D341Med (cell line): ENCODE results near the gene KLHL5.
"Not testable (repeated sequence)": the region's sequence is repeated elsewhere in the genome, so short reads cannot be mapped to it uniquely, and the experiment has no call there.

Experiments
- DNase-seq: peaks from one replicate; pipeline ENCODE4 v3.0.0; 2012; ENCODE audit warnings: low spot score

The KLHL5 gene

GRCh38 chr4:39103291-39103690 lies 41.3 kb downstream of the KLHL5 start:
- DNase-seq: no peak

GRCh38 chr4:39104255-39104654 lies 42.2 kb downstream of the KLHL5 start:
- DNase-seq: no peak

- DNase-seq: no peak
These were observed 44.0 kb downstream of the KLHL5 start for GRCh38 chr4:39106011-39106410.

GRCh38 chr4:39114436-39114835 lies 52.4 kb downstream of the KLHL5 start:
- DNase-seq: no peak

- DNase-seq: no peak
These were observed 56.1 kb downstream of the KLHL5 start for GRCh38 chr4:39118034-39118658.

- DNase-seq: no peak
These were observed 58.4 kb downstream of the KLHL5 start for GRCh38 chr4:39120418-39120817.

- no peak for DNase-seq
These were observed 63.0 kb downstream of the KLHL5 start for GRCh38 chr4:39124885-39125599.

- no peak for DNase-seq
These were observed 63.6 kb downstream of the KLHL5 start for GRCh38 chr4:39125600-39125985.

GRCh38 chr4:39126256-39127095 lies 64.4 kb downstream of the KLHL5 start:
- no peak for DNase-seq

- no peak for DNase-seq
These were observed 71.6 kb downstream of the KLHL5 start for GRCh38 chr4:39133623-39134022.

- DNase-seq: no peak
These were observed 72.8 kb downstream of the KLHL5 start for GRCh38 chr4:39134683-39135306.

- DNase-seq: not testable (repeated sequence)
These were observed 76.2 kb downstream of the KLHL5 start for GRCh38 chr4:39138227-39138626.

GRCh38 chr4:39146211-39146610 lies 84.2 kb downstream of the KLHL5 start:
- DNase-seq: no peak

GRCh38 chr4:39154009-39154408 lies 92.0 kb downstream of the KLHL5 start:
- no peak for DNase-seq

- DNase-seq: no peak
These were observed 95.5 kb downstream of the KLHL5 start for GRCh38 chr4:39157520-39157919.

- DNase-seq: no peak
These were observed 104.1 kb downstream of the KLHL5 start for GRCh38 chr4:39166177-39166576.

GRCh38 chr4:39166669-39167068 lies 104.6 kb downstream of the KLHL5 start:
- no peak for DNase-seq

GRCh38 chr4:39169426-39169825 lies 107.4 kb downstream of the KLHL5 start:
- no peak for DNase-seq

- no peak for DNase-seq
These were observed 108.3 kb downstream of the KLHL5 start for GRCh38 chr4:39170301-39170700.
